GM19025 (cell line): Measurements from ENCODE around the gene STT3A.

ENCODE experiments used
- ATAC-seq: cut with Tn5 transposase; IDR thresholded peaks from one replicate; pipeline ENCODE4 v1.9.1; 2021; ENCODE audit warnings: mild to moderate bottlenecking, low read depth, moderate library complexity; ENCODE audit not compliant: unreplicated experiment

Gene STT3A

DNA sequence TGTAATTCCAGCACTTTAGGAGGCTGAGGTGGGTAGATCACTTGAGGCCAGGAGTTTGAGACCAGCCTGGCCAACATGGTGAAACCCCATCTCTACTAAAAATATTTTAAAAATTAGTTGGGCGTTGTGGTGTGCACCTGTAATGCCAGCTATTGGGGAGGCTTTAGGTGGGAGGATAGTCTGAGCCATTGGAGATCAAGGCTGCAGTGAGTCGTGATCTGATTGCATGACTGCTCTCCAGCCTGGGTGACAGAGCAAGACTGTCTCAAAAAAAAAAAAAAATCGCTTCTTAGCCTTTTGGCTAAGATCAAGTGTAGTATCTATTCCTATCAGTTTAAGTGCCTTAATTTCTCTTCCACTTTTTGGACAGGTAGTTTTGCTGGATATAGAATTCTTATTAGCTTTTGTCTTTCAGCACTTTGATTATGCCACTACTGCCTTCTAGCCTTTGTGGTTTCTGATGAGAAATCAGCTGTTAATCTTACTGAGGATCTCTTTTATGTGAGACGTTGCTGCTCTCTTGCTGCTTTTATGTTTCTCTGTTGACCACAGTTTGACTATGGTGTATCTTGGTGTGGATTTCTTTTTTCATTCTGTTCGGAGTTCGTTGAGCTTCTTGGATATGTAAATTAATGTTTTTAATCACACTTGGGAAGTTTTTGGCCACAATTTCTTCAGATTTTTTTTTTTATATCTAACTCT lies 57.0 kb downstream of the STT3A start:
- ATAC-seq, result no peak

DNA sequence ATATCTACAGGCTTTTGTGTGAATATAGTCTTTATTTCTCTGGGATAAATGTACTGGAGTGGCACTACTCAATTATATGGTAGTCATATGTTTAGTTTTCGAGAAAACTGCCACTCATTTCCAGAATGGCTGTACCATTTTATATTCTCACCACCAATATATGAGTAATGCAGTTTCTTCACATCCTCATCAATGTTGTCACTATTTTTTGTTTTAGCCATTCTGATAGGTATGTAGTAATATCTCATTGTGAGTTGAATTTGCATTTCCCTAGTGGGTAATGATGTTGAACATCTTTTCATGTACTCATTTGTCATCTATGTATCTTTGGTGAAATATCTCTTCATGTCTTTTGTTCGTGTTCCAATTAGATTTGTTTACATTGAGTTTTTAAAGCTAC lies 70.0 kb downstream of the STT3A start:
- ATAC-seq, result no peak

DNA sequence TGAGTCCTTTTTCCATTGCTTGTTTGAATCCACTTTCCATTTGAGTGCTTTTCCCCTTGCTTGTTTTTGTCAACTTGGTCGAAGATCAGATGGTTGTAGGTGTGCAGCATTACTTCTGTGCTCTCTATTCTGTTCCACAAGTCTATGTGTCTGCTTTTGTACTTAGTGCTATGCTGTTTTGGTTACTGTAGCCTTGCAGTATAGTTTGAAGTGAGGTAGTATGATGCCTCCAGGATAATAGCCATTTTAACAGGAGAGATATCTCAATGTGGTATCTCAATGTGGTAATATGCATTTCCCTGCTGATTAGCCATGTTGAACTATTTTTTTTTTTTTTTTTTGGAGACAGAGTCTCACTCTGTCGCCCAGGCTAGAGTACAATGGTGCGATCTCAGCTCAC lies 71.3 kb downstream of the STT3A start:
- ATAC-seq, result no peak

DNA sequence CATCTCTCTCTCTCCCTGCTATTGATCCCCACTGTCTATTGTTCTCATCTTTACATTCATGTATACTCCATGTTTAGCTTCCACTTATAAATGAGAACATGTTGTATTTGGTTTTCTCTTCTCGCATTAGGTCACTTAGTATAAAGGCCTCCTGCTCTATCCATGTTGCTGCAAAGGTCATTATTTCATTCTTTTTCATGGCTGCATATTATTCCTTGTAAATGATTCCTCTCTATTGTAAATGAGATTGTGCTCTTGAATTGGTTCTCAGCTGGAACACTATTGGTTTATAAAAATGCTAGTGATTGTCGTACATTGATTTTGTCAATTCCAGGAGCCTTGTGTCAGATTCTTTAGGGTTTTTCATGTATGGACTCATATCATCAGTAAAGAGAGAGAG lies 74.5 kb downstream of the STT3A start:
- ATAC-seq, result no peak

DNA sequence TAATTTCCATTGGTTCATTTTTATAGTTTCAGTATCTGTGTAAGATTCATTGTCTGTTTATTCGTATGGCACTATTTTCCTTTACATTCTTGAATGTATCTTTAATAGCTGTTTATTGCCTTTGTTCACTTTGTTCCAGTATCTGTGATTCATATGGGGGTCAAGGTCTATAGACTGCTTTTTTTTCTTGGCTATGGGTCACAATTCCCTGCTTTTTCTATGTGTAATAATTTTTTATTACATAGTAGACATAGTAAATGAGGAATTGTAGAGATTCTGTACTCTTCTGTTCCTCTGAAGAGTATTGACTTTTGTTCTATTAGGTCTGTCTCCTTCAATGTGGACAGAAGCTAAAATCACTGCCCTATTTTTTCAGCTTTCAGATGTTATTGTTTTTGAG lies 77.5 kb downstream of the STT3A start:
- ATAC-seq, result no peak

DNA sequence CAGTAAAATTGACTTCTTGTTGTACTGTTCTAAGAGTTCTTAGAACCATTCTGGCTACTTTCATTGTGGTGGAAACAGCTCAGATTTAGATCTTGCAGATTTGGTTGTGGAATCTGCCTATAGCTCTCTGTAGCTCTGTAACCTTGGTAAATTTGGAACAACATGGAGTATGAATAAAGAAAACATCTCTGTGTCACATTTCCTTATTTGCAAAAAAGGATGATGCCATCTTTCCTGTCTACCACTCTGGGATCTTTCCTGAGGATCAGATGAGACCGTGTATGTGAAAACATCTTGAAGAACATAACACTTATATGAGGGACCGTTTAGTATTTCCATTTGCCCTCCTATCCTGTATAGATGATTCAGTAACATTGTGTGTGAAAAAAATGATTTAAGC lies 78.9 kb downstream of the STT3A start:
- ATAC-seq, result no peak
